ES-I3 (cell line): ENCODE data around the gene METTL23.
A peak's percentile ranks its signal among the peaks of the same experiment; 100 is the strongest.
"Not testable (repeated sequence)": the region's sequence is repeated elsewhere in the genome, so short reads cannot be mapped to it uniquely, and the experiment has no call there.

Experiments used
- H3K36me3 ChIP-seq: 2 replicates; pipeline ENCODE4 v1.6.1; 2013; ENCODE audit warnings: mild to moderate bottlenecking, low read length, control low read depth, moderate library complexity; ENCODE audit not compliant: insufficient read depth
- H3K4me1 ChIP-seq: 2 replicates; pipeline ENCODE4 v1.6.1; 2013; ENCODE audit warnings: mild to moderate bottlenecking, control low read depth, low read length; ENCODE audit not compliant: insufficient read depth
- H3K9ac ChIP-seq: 2 replicates; pipeline ENCODE4 v1.6.1; 2013; ENCODE audit warnings: low read depth, mild to moderate bottlenecking, low read length, moderate library complexity
- H3K9me3 ChIP-seq: 2 replicates; pipeline ENCODE4 v1.6.1; 2013; ENCODE audit warnings: mild to moderate bottlenecking, low read length, moderate library complexity; ENCODE audit not compliant: control insufficient read depth, insufficient read depth

The METTL23 gene

DNA sequence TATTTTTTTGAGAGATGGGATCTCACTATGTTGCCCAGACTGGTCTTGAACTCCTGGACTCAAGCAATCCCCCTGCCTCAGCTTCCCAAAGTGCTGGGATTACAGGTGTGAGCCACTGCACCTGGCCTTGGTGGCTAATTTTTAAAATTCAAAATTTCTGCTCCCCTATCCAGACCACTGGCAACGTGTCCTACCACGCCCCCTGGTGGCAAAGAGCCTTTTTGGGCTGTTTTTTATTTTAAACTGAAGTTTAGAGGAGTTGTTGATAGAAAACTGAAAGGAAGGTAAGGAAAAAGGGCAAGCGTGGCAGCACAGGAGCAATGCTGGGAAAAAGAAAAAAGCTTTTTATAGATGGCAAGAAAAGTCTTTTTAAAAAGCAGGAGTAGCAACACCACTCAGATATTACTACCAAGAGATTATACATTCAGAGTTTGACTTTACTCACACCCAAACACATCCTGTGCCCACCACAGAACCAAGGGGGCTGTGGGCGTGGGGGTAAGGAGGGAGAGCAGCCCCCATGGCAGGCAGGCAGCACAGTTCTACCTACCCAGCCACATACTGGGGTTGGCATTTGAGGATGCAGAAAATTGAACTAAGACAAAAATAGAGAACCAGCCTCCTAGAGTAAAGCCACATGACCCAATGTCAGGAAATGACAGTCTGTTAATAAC lies 11.7 kb upstream of the METTL23 start:
- peaks cover 6% of the 10 kb centered on the region for H3K4me1 ChIP-seq
- H3K9ac ChIP-seq, result no peak overlapping the region
- H3K36me3 ChIP-seq, result peaks cover 20% of the 10 kb centered on the region
- H3K9me3 ChIP-seq, result no peaks in the 10 kb centered on the region

DNA sequence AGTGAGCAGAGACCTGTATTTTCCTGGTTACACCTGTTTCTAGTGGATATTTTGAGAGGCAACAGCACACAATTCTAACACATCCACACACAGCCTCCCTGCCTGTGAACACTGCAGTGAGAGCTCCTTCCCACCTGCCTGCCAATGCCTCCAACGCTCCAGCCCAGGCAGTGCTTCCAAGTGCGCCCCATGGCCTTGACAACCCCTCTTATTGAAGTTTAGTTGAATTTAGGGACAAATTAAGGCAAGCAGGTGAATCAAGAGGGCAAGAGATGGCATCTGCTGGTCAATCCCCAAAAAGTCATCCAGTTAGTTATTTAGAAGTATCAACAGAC lies 11.2 kb upstream of the METTL23 start:
- H3K9ac ChIP-seq, result no peak overlapping the region

DNA sequence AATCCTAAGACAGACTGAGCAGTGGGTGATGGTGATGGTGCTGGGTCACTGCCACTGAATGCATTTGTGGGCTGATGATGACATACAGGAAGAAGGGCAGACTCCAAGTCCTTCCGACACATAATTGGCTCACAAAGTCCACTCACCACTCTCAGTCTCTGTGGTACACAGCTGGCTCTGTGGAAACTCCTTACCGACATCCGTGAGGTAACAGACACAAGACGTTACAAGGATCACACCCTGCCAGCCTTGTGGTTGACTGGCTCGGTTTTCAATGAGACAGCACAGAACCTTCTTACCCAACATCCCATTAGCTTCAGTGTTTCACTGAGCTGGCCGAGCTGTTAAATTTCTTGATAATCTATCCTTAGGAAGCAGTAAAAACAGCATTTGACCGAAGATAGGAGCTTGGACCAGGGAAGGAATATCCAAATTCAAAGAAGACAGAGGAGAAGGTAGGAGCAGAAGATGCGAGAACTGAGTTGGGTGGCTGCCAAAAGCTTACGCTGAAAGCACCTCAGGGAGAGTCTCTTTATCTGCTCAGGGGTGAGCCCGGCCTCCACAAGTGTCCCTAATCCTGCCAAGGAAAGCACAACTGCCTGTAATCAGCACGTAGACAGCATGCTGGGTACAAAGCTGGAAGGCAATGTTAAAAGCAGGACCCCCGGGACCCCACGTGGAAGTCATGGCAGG lies 10.3 kb upstream of the METTL23 start:
- Histone ChIP-seq H3K36me3 (peaks cover 27% of the 10 kb centered on the region), H3K9me3 (no peaks in the 10 kb centered on the region), H3K4me1 (peaks cover 3% of the 10 kb centered on the region; the same call in 1 of the 2 replicates), H3K9ac (no peak overlapping the region)

More for the DNA sequence above, 11.2 kb upstream of the METTL23 start:
- peaks cover 5% of the 10 kb centered on the region; the same call in 1 of the 2 replicates for H3K4me1 ChIP-seq
- H3K36me3 ChIP-seq, result peaks cover 25% of the 10 kb centered on the region
- no peaks in the 10 kb centered on the region for H3K9me3 ChIP-seq

DNA sequence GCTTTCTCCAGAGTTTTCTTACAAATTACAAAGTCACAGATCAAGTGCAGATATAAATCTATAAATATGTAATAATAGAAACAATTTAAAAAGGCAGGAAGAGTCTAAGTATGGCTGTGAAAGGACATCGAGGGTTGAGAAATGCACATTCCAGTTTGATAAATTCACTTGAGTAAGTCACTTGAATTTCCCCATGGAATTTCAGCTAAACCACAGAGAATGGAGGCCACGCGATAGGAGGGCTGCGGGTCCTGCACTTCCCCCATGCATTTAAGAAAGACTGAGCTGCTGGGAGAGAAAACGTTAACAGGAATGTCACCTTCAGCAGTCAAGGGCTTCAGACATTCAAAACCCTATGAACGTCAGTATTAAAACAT lies 9.8 kb upstream of the METTL23 start:
- H3K4me1 ChIP-seq, result no peaks in the 10 kb centered on the region
- H3K36me3 ChIP-seq, result peaks cover 33% of the 10 kb centered on the region
- no peaks in the 10 kb centered on the region for H3K9me3 ChIP-seq
- H3K9ac ChIP-seq, result no peak overlapping the region

DNA sequence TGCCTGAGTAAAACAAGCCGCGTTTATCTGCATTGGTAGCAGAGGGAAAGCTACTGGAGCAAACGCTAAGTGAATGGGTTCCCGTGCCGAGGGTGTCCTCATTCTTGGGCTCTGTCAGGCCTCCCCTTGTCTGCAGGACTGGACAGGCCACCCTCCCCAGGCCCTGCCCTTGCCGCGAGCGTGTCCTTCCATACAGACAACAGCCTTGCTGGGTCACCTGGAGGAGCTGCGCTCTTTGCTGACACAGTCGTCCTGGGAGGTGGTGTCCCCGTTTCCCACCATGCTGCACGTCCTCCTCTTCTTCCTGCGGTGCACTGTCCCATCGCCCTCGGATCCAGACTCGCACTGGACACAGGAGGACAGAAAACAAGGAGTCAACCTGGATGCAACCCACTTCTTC lies 8.1 kb upstream of the METTL23 start:
- Histone ChIP-seq H3K36me3 (peaks cover 36% of the 10 kb centered on the region), H3K4me1 (no peaks in the 10 kb centered on the region), H3K9ac (no peak overlapping the region), H3K9me3 (no peaks in the 10 kb centered on the region)

DNA sequence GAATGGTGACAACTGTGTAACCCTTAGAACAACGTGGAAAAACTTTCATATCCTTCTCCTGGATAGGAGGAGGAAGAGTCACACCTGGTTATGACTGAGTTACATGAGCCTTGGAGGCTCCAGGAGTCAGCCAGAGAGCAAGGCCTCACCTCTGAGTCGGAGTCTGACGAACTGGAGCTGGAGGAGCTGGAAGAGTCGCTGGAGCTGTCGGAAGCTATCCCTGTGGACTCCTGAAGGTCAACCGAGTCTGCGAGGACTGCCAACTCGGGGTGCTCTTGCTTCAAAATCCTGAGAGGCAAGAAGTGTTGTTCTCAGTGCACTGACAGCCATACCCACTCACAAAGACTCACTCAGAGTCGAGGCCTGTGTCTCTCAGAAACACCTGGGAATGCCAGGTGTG lies 6.4 kb upstream of the METTL23 start:
- Histone ChIP-seq H3K9ac (no peak overlapping the region), H3K4me1 (no peaks in the 10 kb centered on the region; the same call in 1 of the 2 replicates), H3K36me3 (peaks cover 36% of the 10 kb centered on the region), H3K9me3 (no peaks in the 10 kb centered on the region)

DNA sequence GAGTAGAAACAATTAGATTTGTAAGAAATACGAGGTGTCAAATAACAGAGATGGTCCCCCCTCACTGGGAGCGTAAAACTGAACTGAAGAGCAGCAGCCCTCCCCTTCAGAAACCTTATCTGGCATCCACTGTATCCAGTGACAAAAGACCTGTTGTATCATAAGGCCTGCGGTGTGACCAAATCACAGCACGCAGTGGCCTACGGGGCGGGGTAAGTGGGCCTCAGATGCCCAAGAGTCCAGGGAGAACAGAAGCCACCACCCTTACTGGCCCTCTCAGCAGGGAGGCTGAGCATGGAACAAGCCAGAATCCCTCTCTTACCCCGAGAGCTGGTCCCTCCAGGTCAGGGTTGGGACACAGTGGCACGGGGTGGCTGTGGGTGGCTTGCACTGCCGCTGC lies 5.7 kb upstream of the METTL23 start:
- H3K9me3 ChIP-seq, result no peaks in the 10 kb centered on the region
- H3K36me3 ChIP-seq, result peaks cover 36% of the 10 kb centered on the region
- H3K4me1 ChIP-seq, result no peaks in the 10 kb centered on the region; the same call in 1 of the 2 replicates
- H3K9ac ChIP-seq, result no peak overlapping the region

DNA sequence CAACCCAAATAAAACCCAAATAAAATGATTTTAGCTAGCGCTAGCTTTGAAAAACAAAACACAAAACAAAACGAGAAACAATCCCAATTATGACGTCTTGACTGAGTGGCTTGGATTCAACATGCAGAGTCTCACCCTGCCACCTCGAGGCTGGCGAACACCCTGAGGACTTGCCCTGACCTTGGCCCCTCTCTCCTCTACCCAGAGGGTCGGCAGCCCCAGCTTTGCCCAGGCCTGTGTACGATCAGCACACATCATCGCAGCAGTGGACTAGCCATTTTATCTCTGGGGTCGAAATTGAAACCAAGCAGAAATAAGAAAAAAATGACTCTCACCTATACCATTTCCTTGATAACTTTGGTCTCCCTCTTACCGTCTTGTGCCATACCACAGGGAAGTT lies 5.2 kb upstream of the METTL23 start:
- H3K4me1 ChIP-seq, result no peaks in the 10 kb centered on the region; the same call in 1 of the 2 replicates
- H3K9me3 ChIP-seq, result no peaks in the 10 kb centered on the region
- no peak overlapping the region for H3K9ac ChIP-seq
- peaks cover 34% of the 10 kb centered on the region for H3K36me3 ChIP-seq

DNA sequence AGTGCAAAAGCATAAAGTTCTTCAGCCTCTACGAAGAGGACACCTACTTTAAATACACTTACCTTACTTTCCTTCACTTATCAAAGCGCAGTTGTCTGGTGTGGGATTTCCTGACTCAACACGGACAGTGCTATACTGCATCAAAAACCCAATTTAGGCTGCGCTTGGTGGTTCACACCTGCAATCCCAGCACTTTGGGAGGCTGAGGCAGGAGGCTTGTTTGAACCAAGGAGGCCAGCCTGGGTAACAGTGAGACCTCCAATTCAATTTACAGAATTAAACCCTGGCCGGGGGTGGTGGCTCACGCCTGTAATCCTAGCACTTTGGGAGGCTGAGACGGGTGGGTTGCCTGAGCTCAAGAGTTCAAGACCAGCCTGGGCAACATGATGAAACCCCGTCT lies 4.4 kb upstream of the METTL23 start:
- Histone ChIP-seq H3K4me1 (no peaks in the 10 kb centered on the region; the same call in 1 of the 2 replicates), H3K9ac (no peak overlapping the region), H3K36me3 (peaks cover 28% of the 10 kb centered on the region), H3K9me3 (no peaks in the 10 kb centered on the region)

DNA sequence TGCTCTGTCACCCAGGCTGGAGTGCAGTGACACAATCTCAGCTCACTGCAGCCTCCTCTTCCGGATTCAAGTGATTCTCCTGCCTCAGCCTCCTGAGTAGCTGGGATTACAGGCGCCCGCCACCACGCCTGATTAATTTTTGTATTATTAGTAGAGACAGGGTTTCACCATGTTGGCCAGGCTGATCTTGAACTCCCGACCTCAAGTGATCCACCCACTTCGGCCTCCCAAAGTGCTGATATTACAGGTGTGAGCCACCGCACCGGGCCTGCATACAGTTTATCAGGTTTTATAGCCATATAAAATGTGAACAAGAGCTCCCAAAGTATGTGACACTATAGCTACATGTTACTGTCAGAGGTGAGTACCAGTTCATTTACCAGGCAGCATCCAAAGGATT lies 3.7 kb upstream of the METTL23 start:
- peaks cover 24% of the 10 kb centered on the region; the same call in 1 of the 2 replicates for H3K36me3 ChIP-seq
- not testable (repeated sequence) for H3K9ac ChIP-seq, H3K9me3 ChIP-seq, H3K4me1 ChIP-seq

DNA sequence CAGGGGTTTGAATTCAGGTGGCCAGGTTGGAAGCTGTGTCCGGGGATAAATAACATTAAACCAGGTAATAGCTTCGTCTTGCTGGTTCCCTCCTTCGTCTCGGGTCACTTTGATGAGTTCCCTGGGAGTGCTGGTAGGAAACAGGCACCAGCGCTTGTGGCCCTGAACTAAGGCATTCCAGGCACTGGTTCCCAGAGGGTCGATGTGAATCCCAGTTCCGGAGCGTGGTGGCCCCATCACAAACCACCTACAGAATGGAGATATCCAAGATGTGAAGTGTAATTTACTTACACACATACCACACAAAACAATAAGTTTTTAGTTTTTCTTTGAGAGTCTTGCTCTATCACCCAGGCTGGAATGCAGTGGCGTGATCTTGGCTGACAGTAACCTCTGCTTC lies 2.8 kb upstream of the METTL23 start:
- Histone ChIP-seq H3K9ac (no peak overlapping the region), H3K36me3 (peaks cover 18% of the 10 kb centered on the region; the same call in 1 of the 2 replicates), H3K4me1 (peaks cover 6% of the 10 kb centered on the region; the same call in 1 of the 2 replicates), H3K9me3 (no peaks in the 10 kb centered on the region)

DNA sequence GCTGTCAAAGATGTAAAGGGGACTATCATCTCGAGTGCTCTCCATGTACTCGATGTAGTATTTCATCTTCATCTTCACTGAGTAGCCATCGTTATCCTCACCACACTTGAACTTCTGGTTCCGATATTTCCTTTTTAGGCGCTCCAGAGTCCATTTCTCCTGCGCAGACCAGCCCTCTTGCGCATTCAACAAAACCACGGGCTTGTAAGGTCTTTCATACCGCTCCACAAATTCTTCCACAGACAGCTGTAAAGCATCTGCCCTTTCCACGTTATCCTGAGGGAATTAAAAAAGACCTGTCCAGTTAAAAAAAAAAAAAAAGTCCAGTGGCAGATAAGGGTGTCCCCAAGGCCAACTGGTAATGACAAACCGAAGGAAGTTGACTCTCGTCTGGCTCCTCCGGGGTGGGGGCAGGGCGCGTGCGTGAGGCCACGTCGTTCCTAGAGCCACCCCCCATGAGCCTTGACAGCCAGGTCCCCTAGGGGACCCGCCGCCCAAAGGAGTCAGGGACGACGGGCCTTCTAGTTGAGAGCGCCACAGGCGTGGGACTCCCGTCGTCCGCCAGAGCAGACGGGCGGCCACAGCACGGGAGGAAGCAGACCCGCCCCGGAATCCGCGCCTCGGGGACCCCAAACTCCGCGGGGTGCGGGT lies 934 bp upstream of the METTL23 start:
- peaks cover 6% of the 10 kb centered on the region; the same call in 1 of the 2 replicates for H3K4me1 ChIP-seq
- H3K9me3 ChIP-seq, result no peaks in the 10 kb centered on the region
- peaks cover 9% of the 10 kb centered on the region; the same call in 1 of the 2 replicates for H3K36me3 ChIP-seq
- H3K9ac ChIP-seq, result peak overlapping the region; percentile 86

DNA sequence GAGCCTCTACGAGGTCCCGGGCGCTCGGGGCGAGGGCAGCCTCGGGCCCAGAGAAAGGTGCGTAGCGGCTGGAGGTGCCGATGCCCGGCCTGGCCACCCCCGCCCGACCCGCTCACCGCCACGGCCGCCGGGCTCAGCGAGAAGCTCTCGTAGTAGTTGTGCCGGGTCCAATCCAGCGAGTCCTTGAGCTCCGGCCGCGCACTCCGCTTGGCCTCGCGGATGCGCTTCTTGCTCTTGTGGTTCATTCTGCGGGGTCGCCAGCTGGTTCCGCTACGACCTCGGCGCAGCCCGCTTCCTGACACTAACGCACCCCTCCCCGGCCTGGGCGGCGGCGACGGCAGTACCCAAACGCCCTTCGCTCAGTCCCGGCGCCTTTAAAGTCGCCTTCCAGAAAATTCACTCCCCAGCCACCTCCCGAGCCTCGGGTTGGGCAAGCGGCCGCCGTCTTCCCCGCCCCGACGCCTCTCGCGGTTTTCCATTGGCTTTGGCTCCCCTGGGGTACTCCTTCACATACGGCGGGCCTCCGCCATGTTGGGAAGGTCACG lies 336 bp upstream of the METTL23 start, which contains the start of gene JMJD6:
Gene JMJD6, minus strand, starts transcription at position 376 of the 545 bp plus-strand sequence. Its CDS starts 131 bp downstream, at position 245.
- peaks cover 6% of the 10 kb centered on the region; the same call in 1 of the 2 replicates for H3K4me1 ChIP-seq
- peak within 1 kb of the TSS; percentile 94 for H3K9ac ChIP-seq
- no peaks in the 10 kb centered on the region for H3K9me3 ChIP-seq
- H3K36me3 ChIP-seq, result peaks cover 11% of the 10 kb centered on the region

DNA sequence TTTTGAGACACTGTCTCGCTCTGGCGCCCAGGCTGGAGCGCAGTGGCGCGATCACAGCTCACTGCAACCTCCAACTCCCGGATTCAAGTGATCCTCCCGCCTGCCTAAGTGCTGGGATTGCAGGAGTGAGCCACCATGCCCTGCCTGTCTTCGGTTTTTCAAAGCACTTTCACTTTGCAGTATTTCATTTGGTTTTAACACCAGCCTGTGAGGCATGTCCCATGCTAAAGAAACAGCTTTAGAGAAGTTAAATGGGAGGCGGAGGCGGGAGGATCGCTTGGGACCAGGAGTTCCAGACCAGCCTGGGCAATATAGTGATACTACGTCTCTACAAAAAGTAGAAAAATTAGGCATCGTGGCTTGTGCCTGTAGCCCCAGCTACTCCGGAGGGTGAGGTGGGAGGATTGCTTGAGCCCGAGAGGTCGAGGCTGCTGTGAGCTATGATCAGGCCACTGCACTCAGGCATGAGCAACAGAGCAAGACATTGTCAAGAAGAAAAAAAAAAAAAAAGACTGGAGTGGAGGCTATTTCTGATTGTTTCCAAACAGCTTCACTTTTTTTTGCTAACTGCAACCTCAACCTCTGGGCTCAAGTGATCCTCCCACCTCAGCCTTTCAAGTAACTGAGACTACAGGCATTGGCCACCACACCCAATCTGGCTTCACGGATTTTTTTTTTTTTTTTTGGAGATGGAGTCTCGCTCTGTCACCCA lies 1.3 kb downstream of the METTL23 start:
- H3K4me1 ChIP-seq, result peaks cover 6% of the 10 kb centered on the region; the same call in 1 of the 2 replicates
- H3K36me3 ChIP-seq, result peaks cover 6% of the 10 kb centered on the region
- H3K9ac ChIP-seq, result peak overlapping the region; percentile 94; the same call in 1 of the 2 replicates
- no peaks in the 10 kb centered on the region for H3K9me3 ChIP-seq
